GM12875 (cell line): ENCODE measurements around the gene RPTOR.

Source experiments
- H3K4me3 ChIP-seq: one replicate; pipeline ENCODE4 v1.5.1; 2011; ENCODE audit warnings: low read depth, low read length, control low read depth
- CTCF ChIP-seq: IDR thresholded peaks from 2 replicates; pipeline ENCODE4 v1.5.1; 2011; ENCODE audit warnings: low read depth, mild to moderate bottlenecking, control low read depth, inconsistent platforms, low read length, moderate library complexity, borderline replicate concordance; ENCODE audit not compliant: insufficient read depth

RPTOR gene

GRCh38 chr17:80830020-80830780 is 285.6 kb downstream of the RPTOR start:
- no peak overlapping the region for H3K4me3 ChIP-seq
- no peak for TF ChIP-seq CTCF

- H3K4me3 ChIP-seq, result no peak overlapping the region
- no peak for TF ChIP-seq CTCF
Observed at GRCh38 chr17:80831491-80831890, 286.9 kb downstream of the RPTOR start.

- TF ChIP-seq CTCF, result no peak
- peak overlapping the region; percentile 49 for H3K4me3 ChIP-seq
Observed at GRCh38 chr17:80832266-80832676, 287.6 kb downstream of the RPTOR start.

- peak overlapping the region; percentile 49 for H3K4me3 ChIP-seq
- no peak for TF ChIP-seq CTCF
Observed at GRCh38 chr17:80832888-80833583, 288.4 kb downstream of the RPTOR start.

GRCh38 chr17:80833952-80834892 is 289.6 kb downstream of the RPTOR start:
- no peak for TF ChIP-seq CTCF
- H3K4me3 ChIP-seq, result no peak overlapping the region

GRCh38 chr17:80834893-80835275 is 290.2 kb downstream of the RPTOR start:
- H3K4me3 ChIP-seq, result no peak overlapping the region
- no peak for TF ChIP-seq CTCF
